IMR-90 (cell line): ENCODE data around the gene TBC1D1. TPM values are rescaled to one million over a fixed set of nuclear protein-coding genes. Genes with fewer than 3 reads are reported as not detected.

Experiments
- ATAC-seq: fragments of 200-7000 bp; cut with Tn5 transposase; 2 replicates; pipeline ENCODE4 v1.9.1; 2020; ENCODE audit warnings: low read depth, mild to moderate bottlenecking, moderate library complexity
- BruUV-seq: library from RNA; stranded (reverse); fragments of 400-500 nt; replicated peaks from 2 replicates; lab custom pipeline; 2021; lab: Mats Ljungman, UMichigan
- CTCF ChIA-PET: fragments of 300-600 bp; formaldehyde crosslinking; extraction: SDS; loops from one replicate; lab custom pipeline; 2021; ENCODE audit warnings: antibody characterized with exemption; lab: Yijun Ruan, JAX
- POLR2A ChIA-PET: fragments of 300-600 bp; sonication (Branson Sonifier 250); formaldehyde crosslinking; loops from one replicate; lab custom pipeline; 2022; ENCODE audit warnings: antibody characterized with exemption; ENCODE audit not compliant: unreplicated experiment; lab: Charles Lee
- DNase-seq: peaks from one replicate; pipeline ENCODE4 v3.0.0; 2013
- H2AFZ ChIP-seq: replicated peaks from 2 replicates; pipeline ENCODE3; 2013; ENCODE audit warnings: low read length, mild to moderate bottlenecking; ENCODE audit not compliant: poor library complexity
- H2AK5ac ChIP-seq: 2 replicates; pipeline ENCODE4 v1.6.1; 2013; ENCODE audit warnings: low read depth, low read length, inconsistent platforms
- H2AK9ac ChIP-seq: replicated peaks from 2 replicates; pipeline ENCODE3; 2013; ENCODE audit warnings: mild to moderate bottlenecking, low read depth, low read length, moderate library complexity; ENCODE audit not compliant: poor library complexity
- H2BK120ac ChIP-seq: 2 replicates; pipeline ENCODE4 v1.6.1; 2013; ENCODE audit warnings: low read depth, low read length, inconsistent platforms
- H2BK15ac ChIP-seq: 3 replicates; pipeline ENCODE4 v1.6.1; 2013; ENCODE audit warnings: low read depth, low read length, inconsistent platforms
- H2BK20ac ChIP-seq: 2 replicates; pipeline ENCODE4 v1.6.1; 2013; ENCODE audit warnings: low read depth, mild to moderate bottlenecking, inconsistent platforms, low read length, moderate library complexity
- H2BK5ac ChIP-seq: 2 replicates; pipeline ENCODE4 v1.6.1; 2013; ENCODE audit warnings: mild to moderate bottlenecking, low read depth, low read length, inconsistent platforms; ENCODE audit not compliant: poor library complexity, severe bottlenecking
- H3K14ac ChIP-seq: replicated peaks from 2 replicates; pipeline ENCODE4 v1.6.1; 2013; ENCODE audit warnings: low read depth, low read length, inconsistent platforms
- H3K18ac ChIP-seq: 2 replicates; pipeline ENCODE4 v1.6.1; 2013; ENCODE audit warnings: low read depth, low read length, control low read depth
- H3K23ac ChIP-seq: 2 replicates; pipeline ENCODE4 v1.6.1; 2013; ENCODE audit warnings: low read depth, low read length, inconsistent platforms
- H3K27ac ChIP-seq: 2 replicates; pipeline ENCODE4 v1.5.1; 2013; ENCODE audit warnings: mild to moderate bottlenecking, control low read depth, low read length; ENCODE audit not compliant: insufficient read depth
- H3K27me3 ChIP-seq: 2 replicates; pipeline ENCODE4 v1.6.1; 2013; ENCODE audit warnings: low read length; ENCODE audit not compliant: control insufficient read depth, insufficient read depth
- H3K36me3 ChIP-seq: 2 replicates; pipeline ENCODE4 v1.6.1; 2013; ENCODE audit warnings: low read length, mixed read lengths; ENCODE audit not compliant: control insufficient read depth, insufficient read depth
- H3K4ac ChIP-seq: 2 replicates; pipeline ENCODE4 v1.6.1; 2013; ENCODE audit warnings: low read depth, low read length, inconsistent platforms
- H3K4me1 ChIP-seq: 2 replicates; pipeline ENCODE4 v1.6.1; 2013; ENCODE audit warnings: low read length, mixed read lengths; ENCODE audit not compliant: control insufficient read depth, insufficient read depth
- H3K4me2 ChIP-seq: 2 replicates; pipeline ENCODE4 v1.6.1; 2013; ENCODE audit warnings: low read depth, mild to moderate bottlenecking, control low read depth, low read length, moderate library complexity
- H3K4me3 ChIP-seq: 2 replicates; pipeline ENCODE4 v1.5.1; 2013; ENCODE audit warnings: low read depth, mild to moderate bottlenecking, control low read depth, low read length, moderate library complexity; ENCODE audit not compliant: insufficient read depth
- H3K56ac ChIP-seq: 2 replicates; pipeline ENCODE4 v1.6.1; 2013; ENCODE audit warnings: low read length, inconsistent platforms; ENCODE audit not compliant: insufficient read depth; ENCODE audit errors: extremely low read depth
- H3K79me1 ChIP-seq, 2 experiments: 2 replicates each; pipeline ENCODE4 v1.6.1; 2013; ENCODE audit warnings: low read length in 2 of 2, inconsistent platforms in 1 of 2, low read depth in 1 of 2
- H3K9ac ChIP-seq: 2 replicates; pipeline ENCODE4 v1.6.1; 2013; ENCODE audit warnings: low read depth, low read length, control low read depth
- H3K9me1 ChIP-seq: 2 replicates; pipeline ENCODE4 v1.6.1; 2013; ENCODE audit warnings: low read length, inconsistent platforms; ENCODE audit not compliant: insufficient read depth
- H3K9me3 ChIP-seq: 2 replicates; pipeline ENCODE4 v1.6.1; 2013; ENCODE audit warnings: low read length; ENCODE audit not compliant: control insufficient read depth, insufficient read depth
- H4K20me1 ChIP-seq: 2 replicates; pipeline ENCODE4 v1.6.1; 2013; ENCODE audit warnings: low read length, inconsistent platforms; ENCODE audit not compliant: insufficient read depth
- H4K5ac ChIP-seq: 2 replicates; pipeline ENCODE4 v1.6.1; 2013; ENCODE audit warnings: mild to moderate bottlenecking, low read depth, low read length, control low read depth
- H4K8ac ChIP-seq, 2 experiments: 2 replicates each; pipeline ENCODE4 v1.6.1; 2013; ENCODE audit warnings: low read depth in 2 of 2, low read length in 2 of 2, control low read depth in 1 of 2, inconsistent platforms in 1 of 2
- H4K91ac ChIP-seq: 2 replicates; pipeline ENCODE4 v1.6.1; 2013; ENCODE audit warnings: low read depth, low read length, inconsistent platforms; ENCODE audit not compliant: insufficient read depth
- FOS ChIP-seq: fragments of 150-350 bp; IDR thresholded peaks from 2 replicates; pipeline ENCODE4 v1.6.1; 2016; ENCODE audit warnings: low read depth, low read length
- RFX5 ChIP-seq: IDR thresholded peaks from 2 replicates; pipeline ENCODE4 v1.8.0; 2012; ENCODE audit warnings: low read depth, mild to moderate bottlenecking, low read length, moderate library complexity
- WGBS, 2 experiments: methylation state at CpG; one replicate each; pipeline versions ENCODE4 v1.1.5 to v1.1.7; 2013; ENCODE audit warnings: missing lambda C conversion rate in 2 of 2; ENCODE audit not compliant: insufficient read length in 1 of 2; ENCODE audit errors: extremely low coverage in 2 of 2; 5-methylcytosine and 5-hydroxymethylcytosine counted together
- dilution Hi-C: fragments of 300-500 bp; cut with HindIII; formaldehyde crosslinking; loops from one replicate; pipeline ENCODE4 v1.14.3; 2018; ENCODE audit warnings: low sequenced_read_pairs; ENCODE audit not compliant: unreplicated experiment
- in situ Hi-C: fragments of 300-500 bp; cut with MboI; formaldehyde crosslinking; loops from 3 replicates; pipeline ENCODE4 v1.14.3; 2019; ENCODE audit warnings: low sequenced_read_pairs, inconsistent platforms, mixed read lengths
- intact Hi-C: fragments of 100-400 bp; cut with micrococcal nuclease; formaldehyde crosslinking; loops from 2 replicates; pipeline ENCODE4 v1.10.0; 2022
- polyA plus RNA-seq, 3 experiments: library from polyadenylated mRNA; depleted of rRNA; stranded (reverse); fragments of >200 nt; gene quantifications; 2 replicates each; pipeline ENCODE4 v1.2.3, GENCODE V29; 2012; ENCODE audit warnings: low replicate concordance in 1 of 3
- total RNA-seq: library from RNA; depleted of rRNA; stranded (reverse); fragments of >200 nt; gene quantifications from 2 replicates; pipeline ENCODE4 v1.2.3, GENCODE V29; 2012

TBC1D1 gene
- total and polyA plus RNA-seq, 2 of the 4 experiments (the other 2 are of a cell fraction), result 42.4 to 104 TPM

GRCh38 chr4:38013461-38014366 lies 122.8 kb downstream of the TBC1D1 start:
- H2AK9ac ChIP-seq, result no peak overlapping the region
- no peaks in the 10 kb centered on the region for H3K27me3 ChIP-seq

More at GRCh38 chr4:38013461-38014366, 122.8 kb downstream of the TBC1D1 start:
- WGBS, 2 experiments, result 71% methylated on average over 3 of the region's 9 CpGs; no CpG with 5 or more reads in 1 of the 2 experiments
- in situ Hi-C loops, result no loop called here
- H3K9ac ChIP-seq, result no peak overlapping the region
- no peak overlapping the region for H4K91ac ChIP-seq
- peaks cover 22 to 31% of the 10 kb centered on the region in 2 experiments for H3K79me1 ChIP-seq
- no peaks in the 10 kb centered on the region; the same call in 1 of the 2 replicates for H4K20me1 ChIP-seq
- no peak overlapping the region for H3K4me3 ChIP-seq
- ATAC-seq (peak; percentile 36; the same call in 1 of the 2 replicates), DNase-seq (peak; percentile 55)
- H2BK5ac ChIP-seq, result no peak overlapping the region
- no peak overlapping the region for H2AFZ ChIP-seq
- H3K18ac ChIP-seq, result no peak overlapping the region
- no peak overlapping the region for H2AK5ac ChIP-seq
- no peak overlapping the region for H3K23ac ChIP-seq
- H3K4me1 ChIP-seq, result peaks cover 7% of the 10 kb centered on the region; the same call in 1 of the 2 replicates
- H3K56ac ChIP-seq, result no peak overlapping the region
- no TSS peak for BruUV-seq
- H3K36me3 ChIP-seq, result peaks cover 6% of the 10 kb centered on the region
- no peaks in the 10 kb centered on the region for H3K9me3 ChIP-seq
- H3K4ac ChIP-seq, result no peak overlapping the region
- POLR2A ChIA-PET, result no interaction called here
- no peak overlapping the region for H4K8ac ChIP-seq
- no peak overlapping the region for H3K4me2 ChIP-seq
- no peak overlapping the region for H2BK120ac ChIP-seq
- no peak overlapping the region for H3K14ac ChIP-seq
- no peak overlapping the region for H2BK20ac ChIP-seq
- H3K27ac ChIP-seq, result no peak overlapping the region
- dilution Hi-C loops, result no loop called here
- peaks cover 9% of the 10 kb centered on the region for H3K9me1 ChIP-seq
- intact Hi-C loops, result no loop called here
- CTCF ChIA-PET, result interaction anchor here (1.4 kb wide), 1 partner anchor 17 kb away, joined by 4 read pairs; no protein-coding TSS in a partner anchor
- TF ChIP-seq FOS (0 out of 2 replicates have a peak, but pooled peaks have one; percentile 9), RFX5 (no peak)
- H4K5ac ChIP-seq, result no peak overlapping the region
- no peak overlapping the region for H2BK15ac ChIP-seq
